VCaP (cell line): ENCODE results near the gene C19orf25.

ENCODE experiments used
- H3K27ac ChIP-seq: fragments of 450-650 bp; 2 replicates; pipeline ENCODE4 v1.5.1; 2017
- TF ChIP-seq, protein P1 (sequence below): fragments of 450-650 bp; conservative IDR thresholded peaks from 2 replicates; pipeline ENCODE4 v1.5.1; 2017; ENCODE audit warnings: mild to moderate bottlenecking, moderate library complexity

C19orf25 gene

DNA sequence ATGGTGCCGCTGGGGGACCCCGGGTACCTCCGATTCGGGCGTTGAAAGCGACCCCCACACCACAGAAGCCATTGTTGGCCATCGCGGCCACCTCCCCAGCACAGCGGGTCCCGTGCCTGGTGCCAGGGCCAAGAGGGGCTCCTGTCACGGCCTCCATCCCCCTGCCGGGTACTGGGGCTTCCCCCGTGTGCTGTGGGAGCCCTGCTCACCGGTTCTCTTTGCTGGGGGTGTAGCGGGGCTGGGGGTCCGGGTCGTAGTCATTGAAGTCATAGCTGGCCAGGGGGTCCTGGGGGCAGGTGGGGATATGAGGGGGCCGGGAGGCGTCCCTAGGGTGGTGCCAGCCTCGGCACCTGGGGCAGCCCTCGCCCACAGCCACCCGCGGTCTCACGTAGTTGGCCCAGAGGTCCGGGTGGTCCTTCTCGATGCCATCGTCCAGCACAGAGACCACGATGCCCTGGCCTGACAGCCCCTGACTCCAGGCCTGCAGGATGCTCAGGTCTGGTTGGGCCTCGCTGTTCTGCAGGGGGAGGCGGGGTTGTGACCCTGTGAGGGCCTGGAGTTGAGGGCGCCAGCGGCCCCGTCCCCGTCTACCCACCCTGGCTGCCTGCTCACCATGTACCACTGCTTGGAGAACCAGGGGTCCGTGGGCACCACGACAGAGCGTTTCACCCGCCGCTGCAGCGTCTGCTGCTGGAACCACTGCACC lies 8.7 kb upstream of the C19orf25 start:
- TF ChIP-seq, protein P1, sequence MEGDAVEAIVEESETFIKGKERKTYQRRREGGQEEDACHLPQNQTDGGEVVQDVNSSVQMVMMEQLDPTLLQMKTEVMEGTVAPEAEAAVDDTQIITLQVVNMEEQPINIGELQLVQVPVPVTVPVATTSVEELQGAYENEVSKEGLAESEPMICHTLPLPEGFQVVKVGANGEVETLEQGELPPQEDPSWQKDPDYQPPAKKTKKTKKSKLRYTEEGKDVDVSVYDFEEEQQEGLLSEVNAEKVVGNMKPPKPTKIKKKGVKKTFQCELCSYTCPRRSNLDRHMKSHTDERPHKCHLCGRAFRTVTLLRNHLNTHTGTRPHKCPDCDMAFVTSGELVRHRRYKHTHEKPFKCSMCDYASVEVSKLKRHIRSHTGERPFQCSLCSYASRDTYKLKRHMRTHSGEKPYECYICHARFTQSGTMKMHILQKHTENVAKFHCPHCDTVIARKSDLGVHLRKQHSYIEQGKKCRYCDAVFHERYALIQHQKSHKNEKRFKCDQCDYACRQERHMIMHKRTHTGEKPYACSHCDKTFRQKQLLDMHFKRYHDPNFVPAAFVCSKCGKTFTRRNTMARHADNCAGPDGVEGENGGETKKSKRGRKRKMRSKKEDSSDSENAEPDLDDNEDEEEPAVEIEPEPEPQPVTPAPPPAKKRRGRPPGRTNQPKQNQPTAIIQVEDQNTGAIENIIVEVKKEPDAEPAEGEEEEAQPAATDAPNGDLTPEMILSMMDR, result no peak

DNA sequence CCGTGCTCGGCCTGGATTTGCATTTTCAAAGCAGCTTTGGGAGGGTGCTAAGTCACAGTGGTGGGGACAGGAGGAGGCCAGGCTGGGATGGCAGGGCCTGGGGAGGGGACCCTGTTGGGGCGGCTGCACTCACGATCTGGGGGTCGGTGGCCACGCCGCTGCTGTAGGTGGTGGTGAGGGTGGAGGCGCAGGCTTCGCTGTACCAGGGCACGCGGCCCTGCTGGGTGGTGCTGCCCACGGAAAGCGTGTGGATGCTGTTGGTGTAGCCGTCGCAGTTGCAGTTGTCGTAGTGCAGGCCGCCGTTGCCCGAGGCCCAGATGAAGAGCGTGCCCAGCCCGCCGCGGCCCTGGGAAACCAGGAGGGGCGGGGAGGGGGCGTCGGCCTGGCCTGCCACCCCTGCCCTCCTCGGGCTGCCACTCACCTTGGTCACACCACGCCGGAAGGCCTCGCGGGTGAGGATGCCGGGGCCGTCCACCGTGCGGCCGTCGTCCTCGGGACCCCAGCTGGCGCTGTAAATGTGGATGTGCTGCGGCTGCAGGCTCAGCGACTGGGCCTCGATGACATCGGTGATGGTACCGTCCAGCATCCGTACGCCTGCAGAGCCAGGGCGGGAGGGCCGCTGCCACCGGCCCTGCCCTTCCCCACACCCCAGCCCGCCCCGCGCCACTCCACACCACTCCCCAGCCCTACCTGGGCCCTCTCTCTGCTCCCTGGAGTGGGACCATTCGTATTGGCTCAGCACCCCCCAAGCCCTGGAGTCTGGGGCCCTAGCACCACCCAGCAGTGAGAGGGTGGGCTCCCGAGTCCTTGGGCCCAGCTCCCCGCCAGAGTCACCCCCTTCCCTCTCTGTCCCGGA lies 7.9 kb upstream of the C19orf25 start:
- no peak overlapping the region for H3K27ac ChIP-seq
- TF ChIP-seq, protein P1, result no peak

More for the DNA sequence above, 8.7 kb upstream of the C19orf25 start:
- no peak overlapping the region for H3K27ac ChIP-seq

DNA sequence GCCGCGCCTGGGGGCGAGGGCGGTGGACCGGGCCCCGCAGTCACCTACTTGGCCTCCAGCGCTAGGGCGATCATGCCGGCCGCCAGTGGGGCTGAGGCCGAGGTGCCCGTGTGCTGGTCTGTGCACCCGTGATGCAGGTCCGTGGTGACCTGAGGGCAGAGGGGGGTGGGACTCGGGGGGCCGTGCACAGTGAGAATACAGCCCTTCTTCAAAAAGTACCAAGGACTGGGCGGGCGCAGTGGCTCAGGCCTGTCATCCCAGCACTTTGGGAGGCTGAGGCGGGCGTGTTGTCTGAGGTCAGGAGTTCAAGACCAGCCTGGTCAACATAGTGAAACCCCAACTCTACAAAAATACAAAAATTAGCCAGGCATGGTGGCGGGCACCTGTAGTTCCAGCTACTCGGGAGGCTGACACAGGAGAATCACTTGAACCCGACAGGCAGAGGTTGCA lies 5.0 kb upstream of the C19orf25 start:
- no peak overlapping the region for H3K27ac ChIP-seq
- TF ChIP-seq, protein P1, result no peak

DNA sequence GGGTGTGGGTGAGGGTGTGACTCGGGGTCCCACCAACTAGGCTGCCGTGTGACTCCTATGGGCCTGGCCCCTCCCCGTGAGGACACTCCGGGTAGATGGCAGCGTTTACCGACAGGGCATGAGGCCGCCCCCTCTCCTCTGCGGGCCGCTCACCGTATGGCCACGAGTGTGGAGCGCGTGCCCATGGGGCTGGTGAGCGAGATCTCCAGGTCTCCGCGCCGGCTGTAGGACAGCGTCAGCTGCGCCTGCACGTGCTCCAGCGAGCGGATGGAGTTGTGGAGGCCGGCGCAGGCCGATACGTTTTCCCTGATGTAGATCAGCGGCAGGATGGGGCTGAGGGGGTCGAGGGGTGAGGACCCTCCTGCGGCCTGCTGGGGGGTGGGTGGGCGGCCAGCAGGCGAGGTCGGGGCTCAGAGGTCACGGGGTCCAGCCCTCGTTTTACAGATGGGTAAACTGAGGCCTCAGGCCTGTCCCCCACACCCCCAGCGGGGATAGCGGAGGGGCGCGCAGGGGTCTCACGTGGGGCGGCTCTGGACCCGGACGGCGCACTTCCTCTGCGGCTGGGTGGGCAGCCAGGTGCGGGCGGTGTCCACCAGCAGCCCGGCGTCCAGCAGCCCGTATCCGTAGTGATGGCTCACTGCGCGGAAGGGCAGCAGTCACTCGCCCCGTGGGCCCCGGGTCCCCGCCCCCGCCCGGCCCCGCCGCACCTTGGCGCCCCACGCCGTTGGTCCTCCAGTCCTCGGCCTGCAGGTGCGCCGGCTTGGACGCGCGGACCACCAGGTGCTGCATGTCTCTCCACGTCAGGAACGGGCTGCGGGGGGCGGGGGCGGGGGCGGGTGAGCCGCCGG lies 4.3 kb upstream of the C19orf25 start:
- no peak overlapping the region for H3K27ac ChIP-seq
- TF ChIP-seq, protein P1, result no peak

DNA sequence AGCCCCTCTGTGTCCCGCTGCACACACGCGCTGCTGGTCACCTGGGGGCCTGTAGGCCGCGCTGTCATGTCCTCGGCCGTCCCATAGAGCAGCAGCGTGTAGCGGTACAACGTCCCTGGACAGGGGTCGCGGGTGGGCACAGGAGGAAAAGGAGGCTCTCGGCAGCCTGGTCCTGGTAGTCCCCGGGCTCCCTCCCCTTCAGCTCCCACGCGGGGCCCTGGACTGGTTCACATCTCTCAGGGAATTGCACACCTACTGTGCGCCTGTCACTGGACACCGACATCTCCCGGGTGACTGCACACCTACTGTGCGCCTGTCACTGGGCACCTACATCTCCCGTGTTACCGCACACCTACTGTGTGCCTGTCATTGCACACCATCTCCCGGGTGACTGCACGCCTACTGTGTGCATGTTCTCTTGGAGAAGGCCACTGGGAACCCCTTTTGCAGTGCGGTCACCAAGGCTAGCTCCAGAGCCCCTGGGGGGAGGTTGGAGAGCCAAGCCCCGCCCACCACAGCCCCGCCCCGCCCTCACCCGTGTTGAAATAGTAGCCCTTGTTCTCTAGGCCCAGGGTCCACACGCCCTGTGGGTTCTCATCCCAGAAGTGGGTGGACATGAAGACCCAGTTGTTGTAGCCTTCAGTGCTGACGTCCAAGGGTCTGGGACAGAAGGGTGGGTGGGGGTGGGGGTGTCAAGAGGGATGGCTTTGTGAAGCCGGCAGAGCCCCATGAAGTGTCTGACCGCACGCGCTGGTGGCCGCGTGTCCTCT lies 3.5 kb upstream of the C19orf25 start:
- TF ChIP-seq, protein P1, result no peak
- H3K27ac ChIP-seq, result no peak overlapping the region

DNA sequence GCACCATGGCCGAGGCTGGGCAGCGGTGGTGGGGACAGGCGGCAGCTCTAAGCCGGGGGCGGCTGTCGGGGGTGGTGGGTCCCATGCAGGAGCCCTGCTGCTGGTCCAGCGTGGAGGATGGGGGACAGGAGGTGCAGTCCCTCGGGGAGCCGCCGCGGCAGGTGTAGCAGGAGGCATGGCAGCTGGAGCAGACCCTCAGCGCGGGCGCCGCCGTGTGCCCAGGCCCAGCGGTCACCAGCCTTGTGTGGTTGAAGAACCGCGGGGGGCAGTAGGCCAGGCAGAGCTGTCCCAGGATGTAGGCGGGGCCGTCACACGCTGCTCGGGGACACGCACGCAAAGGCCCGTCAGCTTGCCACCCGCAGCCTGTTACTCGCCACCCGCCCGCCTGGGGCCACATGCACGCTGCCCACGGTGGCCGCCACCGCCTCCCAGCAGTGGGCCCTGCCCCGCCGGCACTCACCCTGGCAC lies 2.9 kb upstream of the C19orf25 start:
- TF ChIP-seq, protein P1, result no peak
- no peak overlapping the region for H3K27ac ChIP-seq
